ENCODE data around the gene PRRT1. TPM values are rescaled to one million over a fixed set of nuclear protein-coding genes. Genes with fewer than 3 reads are reported as not detected.
A peak's percentile ranks its signal among the peaks of the same experiment; 100 is the strongest.

The PRRT1 gene
- polyA plus RNA-seq (2013), result 1.1 and 1.2 TPM in 2 replicates

DNA sequence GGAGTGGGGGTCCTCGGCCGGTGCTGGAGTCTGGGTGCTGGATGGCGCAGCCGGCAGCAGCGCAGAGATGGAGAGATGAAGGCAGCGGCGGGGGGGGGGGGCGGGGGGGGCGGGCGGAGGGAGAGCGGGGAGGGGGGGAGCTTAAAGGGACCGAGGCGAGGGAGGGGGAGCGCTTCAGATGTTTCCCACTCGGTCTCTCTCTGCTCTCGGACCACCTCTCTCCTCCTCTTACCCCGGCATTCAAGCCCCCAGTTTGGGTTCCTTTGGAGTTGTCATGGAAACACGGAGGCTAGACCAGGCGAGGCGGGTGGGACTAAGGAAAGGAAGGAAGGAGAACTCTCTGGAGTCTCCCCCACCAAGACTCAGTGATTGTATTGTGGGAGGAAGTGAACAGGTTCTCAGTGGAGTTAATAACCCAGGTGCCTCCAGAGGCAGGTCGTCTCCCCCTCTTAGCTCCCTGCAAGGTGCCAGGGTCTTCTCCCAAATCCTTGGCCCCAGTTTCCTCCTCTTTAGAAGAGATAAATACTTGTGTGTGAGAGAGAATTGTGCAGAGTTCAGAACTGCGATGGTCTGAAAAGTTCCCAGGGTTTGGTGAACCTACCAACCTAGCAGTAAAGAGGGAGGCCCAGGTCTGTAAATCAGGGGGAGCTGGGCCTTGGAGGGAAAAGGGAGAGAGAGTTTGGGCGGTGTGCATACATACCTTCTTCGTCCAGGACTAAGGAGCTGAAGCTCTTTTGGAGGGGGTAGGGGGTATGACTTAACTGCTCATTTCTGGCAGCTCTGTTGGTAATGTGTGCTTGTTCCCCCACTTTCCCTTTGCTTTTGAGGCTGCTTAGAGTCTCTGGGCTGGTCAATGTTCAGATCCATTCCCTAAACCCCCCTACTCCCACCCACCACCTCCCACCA lies at the start of gene PRRT1:
Gene PRRT1, minus strand, starts transcription at position 77 of the 906 bp plus-strand sequence. CDS start 112 bp downstream, outside the sequence.
- Histone ChIP-seq H3K4me2 (ENCODE audit: low read length) (peak within 1 kb of the TSS; percentile 96), H4K12ac (ENCODE audit: low read depth, low read length) (no peak within 1 kb of the TSS), H3K4me3 (ENCODE audit: low read depth, low read length) (no peak within 1 kb of the TSS), H4K91ac (ENCODE audit: low read depth, low read length) (peak within 1 kb of the TSS; percentile 45), H3K9ac (ENCODE audit: low read length) (no peak within 1 kb of the TSS), H3K79me2 (ENCODE audit: control insufficient read depth, insufficient read depth, low read length, poor library complexity) (peaks cover 14% of the 10 kb centered on the region), H3K23ac (ENCODE audit: low read length) (no peak within 1 kb of the TSS), H3K14ac (ENCODE audit: low read length) (no peak within 1 kb of the TSS), H2BK120ac (ENCODE audit: insufficient read depth, low read length, poor library complexity) (no peak within 1 kb of the TSS), H3K36me3 (ENCODE audit: control insufficient read depth in 1 of 2, insufficient read depth in 2 of 2, low read length in 2 of 2) (peaks cover 11 to 13% of the 10 kb centered on the region in 2 experiments), H3K18ac (ENCODE audit: low read length) (no peak within 1 kb of the TSS), H3K4ac (ENCODE audit: low read depth, low read length) (no peak within 1 kb of the TSS), H2AK5ac (ENCODE audit: low read length) (no peak within 1 kb of the TSS), H3K27ac (ENCODE audit: low read depth, low read length) (no peak within 1 kb of the TSS), H4K8ac (ENCODE audit: low read depth, low read length) (peak within 1 kb of the TSS; percentile 14), H2BK5ac (ENCODE audit: low read depth, low read length, poor library complexity) (no peak within 1 kb of the TSS), H2BK12ac (ENCODE audit: low read length) (peak within 1 kb of the TSS; percentile 38), H3K79me1 (ENCODE audit: low read length) (peaks cover 19% of the 10 kb centered on the region), H3K9me3 (ENCODE audit: insufficient read depth, low read depth, low read length) (peaks cover 3% of the 10 kb centered on the region), H2AFZ (ENCODE audit: insufficient read depth, low read length, poor library complexity) (no peak within 1 kb of the TSS), H3K4me1 (ENCODE audit: control insufficient read depth in 1 of 2, insufficient read depth in 2 of 2, low read length in 2 of 2) (peaks cover 10 to 13% of the 10 kb centered on the region in 2 experiments), H3K27me3 (ENCODE audit: insufficient read depth, low read length) (peaks cover 20% of the 10 kb centered on the region)
- DNase-seq, result no peak
- WGBS (ENCODE audit: extremely low coverage, insufficient coverage, insufficient read length), result no CpG with 5 or more reads among the region's 24 CpGs

- Histone ChIP-seq H3K4ac (ENCODE audit: low read depth, low read length) (no peak overlapping the region), H4K8ac (ENCODE audit: low read depth, low read length) (no peak overlapping the region), H3K18ac (ENCODE audit: low read length) (no peak overlapping the region), H3K79me2 (ENCODE audit: control insufficient read depth, insufficient read depth, low read length, poor library complexity) (peaks cover 4% of the 10 kb centered on the region), H4K91ac (ENCODE audit: low read depth, low read length) (no peak overlapping the region), H3K79me1 (ENCODE audit: low read length) (peaks cover 9% of the 10 kb centered on the region), H3K4me3 (ENCODE audit: low read depth, low read length) (no peak overlapping the region), H2BK5ac (ENCODE audit: low read depth, low read length, poor library complexity) (no peak overlapping the region), H4K12ac (ENCODE audit: low read depth, low read length) (no peak overlapping the region), H3K4me2 (ENCODE audit: low read length) (no peak overlapping the region), H3K4me1 (ENCODE audit: control insufficient read depth in 1 of 2, insufficient read depth in 2 of 2, low read length in 2 of 2) (peaks cover 5 to 6% of the 10 kb centered on the region in 2 experiments), H3K23ac (ENCODE audit: low read length) (no peak overlapping the region), H3K9ac (ENCODE audit: low read length) (no peak overlapping the region), H3K9me3 (ENCODE audit: insufficient read depth, low read depth, low read length) (no peaks in the 10 kb centered on the region), H2BK12ac (ENCODE audit: low read length) (no peak overlapping the region), H2BK120ac (ENCODE audit: insufficient read depth, low read length, poor library complexity) (no peak overlapping the region), H3K27ac (ENCODE audit: low read depth, low read length) (no peak overlapping the region), H2AFZ (ENCODE audit: insufficient read depth, low read length, poor library complexity) (no peak overlapping the region), H3K14ac (ENCODE audit: low read length) (no peak overlapping the region), H3K27me3 (ENCODE audit: insufficient read depth, low read length) (no peaks in the 10 kb centered on the region), H2AK5ac (ENCODE audit: low read length) (no peak overlapping the region), H3K36me3 (ENCODE audit: control insufficient read depth in 1 of 2, insufficient read depth in 2 of 2, low read length in 2 of 2) (no peaks in the 10 kb centered on the region)
- DNase-seq, result no peak
- no CpG with 5 or more reads among the region's 13 CpGs for WGBS (ENCODE audit: extremely low coverage, insufficient coverage, insufficient read length)
Measured at GRCh38 chr6:32200711-32201475, 49.2 kb upstream of the PRRT1 start.

DNA sequence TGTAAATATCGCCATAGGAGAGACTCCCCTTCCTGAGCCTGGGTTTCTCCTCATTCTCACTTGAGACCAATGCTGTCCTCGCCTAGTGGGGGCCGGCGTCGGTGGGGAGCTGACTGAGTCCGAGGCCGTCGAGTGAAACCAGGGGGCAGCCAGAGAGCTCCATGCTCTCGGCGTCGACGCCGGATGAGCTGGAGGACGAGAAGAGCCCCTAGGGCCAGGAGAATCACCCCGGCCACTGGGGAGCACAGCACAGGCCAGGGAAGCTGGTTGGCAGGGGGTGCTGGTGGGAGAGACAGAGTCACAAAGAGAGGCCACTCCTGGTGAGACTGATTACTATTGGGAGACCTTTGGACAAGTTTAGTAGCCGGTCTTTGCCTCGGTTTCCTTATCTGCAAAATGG lies 47.1 kb upstream of the PRRT1 start:
- H3K4me2 ChIP-seq (ENCODE audit: low read length), result no peak overlapping the region
- H3K27ac ChIP-seq (ENCODE audit: low read depth, low read length), result no peak overlapping the region
- H3K9me3 ChIP-seq (ENCODE audit: insufficient read depth, low read depth, low read length), result no peaks in the 10 kb centered on the region
- no peak overlapping the region for H4K91ac ChIP-seq (ENCODE audit: low read depth, low read length)
- H2BK120ac ChIP-seq (ENCODE audit: insufficient read depth, low read length, poor library complexity), result no peak overlapping the region
- no CpG with 5 or more reads among the region's 17 CpGs for WGBS (ENCODE audit: extremely low coverage, insufficient coverage, insufficient read length)
- H2BK12ac ChIP-seq (ENCODE audit: low read length), result no peak overlapping the region
- H2BK5ac ChIP-seq (ENCODE audit: low read depth, low read length, poor library complexity), result no peak overlapping the region
- no peak overlapping the region for H2AFZ ChIP-seq (ENCODE audit: insufficient read depth, low read length, poor library complexity)
- H4K8ac ChIP-seq (ENCODE audit: low read depth, low read length), result no peak overlapping the region
- H3K4me1 ChIP-seq (ENCODE audit: control insufficient read depth in 1 of 2, insufficient read depth in 2 of 2, low read length in 2 of 2), result peaks cover 6 to 10% of the 10 kb centered on the region in 2 experiments
- peaks cover 13% of the 10 kb centered on the region for H3K79me1 ChIP-seq (ENCODE audit: low read length)
- H3K4me3 ChIP-seq (ENCODE audit: low read depth, low read length), result no peak overlapping the region
- no peaks in the 10 kb centered on the region for H3K27me3 ChIP-seq (ENCODE audit: insufficient read depth, low read length)
- H3K4ac ChIP-seq (ENCODE audit: low read depth, low read length), result no peak overlapping the region
- H2AK5ac ChIP-seq (ENCODE audit: low read length), result no peak overlapping the region
- peaks cover 4% of the 10 kb centered on the region for H3K79me2 ChIP-seq (ENCODE audit: control insufficient read depth, insufficient read depth, low read length, poor library complexity)
- no peak overlapping the region for H3K14ac ChIP-seq (ENCODE audit: low read length)
- no peak overlapping the region for H3K18ac ChIP-seq (ENCODE audit: low read length)
- no peak for DNase-seq
- no peak overlapping the region for H3K9ac ChIP-seq (ENCODE audit: low read length)
- no peak overlapping the region for H3K23ac ChIP-seq (ENCODE audit: low read length)
- H3K36me3 ChIP-seq (ENCODE audit: control insufficient read depth in 1 of 2, insufficient read depth in 2 of 2, low read length in 2 of 2), result no peaks in the 10 kb centered on the region
- H4K12ac ChIP-seq (ENCODE audit: low read depth, low read length), result no peak overlapping the region

DNA sequence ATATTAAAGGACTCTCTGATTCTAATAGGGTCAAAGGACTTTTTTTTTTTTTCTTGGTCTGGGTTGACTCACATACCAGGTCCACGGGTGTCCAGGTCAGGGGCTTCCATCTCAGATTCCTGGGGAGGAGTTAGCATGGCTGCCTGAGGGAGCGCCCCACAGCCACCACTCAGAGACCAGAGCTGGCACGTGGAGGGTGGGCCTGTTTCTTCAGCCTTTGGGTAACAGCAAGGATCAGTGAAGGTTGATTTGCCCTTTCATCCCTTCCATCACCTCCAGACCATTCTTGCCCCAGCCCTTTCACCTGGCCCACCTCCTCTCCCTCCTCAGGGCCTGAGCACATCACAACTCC lies 46.6 kb upstream of the PRRT1 start:
- H3K79me1 ChIP-seq (ENCODE audit: low read length), result peaks cover 13% of the 10 kb centered on the region
- no peak overlapping the region for H2AK5ac ChIP-seq (ENCODE audit: low read length)
- no peak overlapping the region for H3K4ac ChIP-seq (ENCODE audit: low read depth, low read length)
- no peak overlapping the region for H4K8ac ChIP-seq (ENCODE audit: low read depth, low read length)
- no peak overlapping the region for H3K14ac ChIP-seq (ENCODE audit: low read length)
- H3K4me1 ChIP-seq (ENCODE audit: control insufficient read depth in 1 of 2, insufficient read depth in 2 of 2, low read length in 2 of 2), result peaks cover 6 to 10% of the 10 kb centered on the region in 2 experiments
- no peak overlapping the region for H3K23ac ChIP-seq (ENCODE audit: low read length)
- no peaks in the 10 kb centered on the region for H3K36me3 ChIP-seq (ENCODE audit: control insufficient read depth in 1 of 2, insufficient read depth in 2 of 2, low read length in 2 of 2)
- WGBS (ENCODE audit: extremely low coverage, insufficient coverage, insufficient read length), result no CpG with 5 or more reads among the region's 3 CpGs
- H2BK12ac ChIP-seq (ENCODE audit: low read length), result no peak overlapping the region
- H3K4me2 ChIP-seq (ENCODE audit: low read length), result no peak overlapping the region
- H2BK120ac ChIP-seq (ENCODE audit: insufficient read depth, low read length, poor library complexity), result no peak overlapping the region
- H3K9ac ChIP-seq (ENCODE audit: low read length), result no peak overlapping the region
- H4K91ac ChIP-seq (ENCODE audit: low read depth, low read length), result no peak overlapping the region
- H4K12ac ChIP-seq (ENCODE audit: low read depth, low read length), result no peak overlapping the region
- DNase-seq, result no peak
- no peak overlapping the region for H3K18ac ChIP-seq (ENCODE audit: low read length)
- H3K27ac ChIP-seq (ENCODE audit: low read depth, low read length), result no peak overlapping the region
- H3K4me3 ChIP-seq (ENCODE audit: low read depth, low read length), result no peak overlapping the region
- H3K27me3 ChIP-seq (ENCODE audit: insufficient read depth, low read length), result no peaks in the 10 kb centered on the region
- H3K9me3 ChIP-seq (ENCODE audit: insufficient read depth, low read depth, low read length), result no peaks in the 10 kb centered on the region
- H2AFZ ChIP-seq (ENCODE audit: insufficient read depth, low read length, poor library complexity), result no peak overlapping the region
- H2BK5ac ChIP-seq (ENCODE audit: low read depth, low read length, poor library complexity), result no peak overlapping the region
- peaks cover 4% of the 10 kb centered on the region for H3K79me2 ChIP-seq (ENCODE audit: control insufficient read depth, insufficient read depth, low read length, poor library complexity)

All from trophoblast cell (in vitro differentiated cells and primary cell).